GM12872 (cell line): ENCODE data around the gene GAA.

Experiments used
- CTCF ChIP-seq: IDR thresholded peaks from 3 replicates; pipeline ENCODE4 v1.5.1; 2011; ENCODE audit warnings: low read depth, mild to moderate bottlenecking, low read length, moderate library complexity; ENCODE audit not compliant: insufficient read depth

Gene GAA

GRCh38 chr17:80086081-80086480 lies 15.3 kb upstream of the GAA start:
- no peak for TF ChIP-seq CTCF

GRCh38 chr17:80086616-80087015 lies 14.8 kb upstream of the GAA start:
- TF ChIP-seq CTCF = no peak

DNA sequence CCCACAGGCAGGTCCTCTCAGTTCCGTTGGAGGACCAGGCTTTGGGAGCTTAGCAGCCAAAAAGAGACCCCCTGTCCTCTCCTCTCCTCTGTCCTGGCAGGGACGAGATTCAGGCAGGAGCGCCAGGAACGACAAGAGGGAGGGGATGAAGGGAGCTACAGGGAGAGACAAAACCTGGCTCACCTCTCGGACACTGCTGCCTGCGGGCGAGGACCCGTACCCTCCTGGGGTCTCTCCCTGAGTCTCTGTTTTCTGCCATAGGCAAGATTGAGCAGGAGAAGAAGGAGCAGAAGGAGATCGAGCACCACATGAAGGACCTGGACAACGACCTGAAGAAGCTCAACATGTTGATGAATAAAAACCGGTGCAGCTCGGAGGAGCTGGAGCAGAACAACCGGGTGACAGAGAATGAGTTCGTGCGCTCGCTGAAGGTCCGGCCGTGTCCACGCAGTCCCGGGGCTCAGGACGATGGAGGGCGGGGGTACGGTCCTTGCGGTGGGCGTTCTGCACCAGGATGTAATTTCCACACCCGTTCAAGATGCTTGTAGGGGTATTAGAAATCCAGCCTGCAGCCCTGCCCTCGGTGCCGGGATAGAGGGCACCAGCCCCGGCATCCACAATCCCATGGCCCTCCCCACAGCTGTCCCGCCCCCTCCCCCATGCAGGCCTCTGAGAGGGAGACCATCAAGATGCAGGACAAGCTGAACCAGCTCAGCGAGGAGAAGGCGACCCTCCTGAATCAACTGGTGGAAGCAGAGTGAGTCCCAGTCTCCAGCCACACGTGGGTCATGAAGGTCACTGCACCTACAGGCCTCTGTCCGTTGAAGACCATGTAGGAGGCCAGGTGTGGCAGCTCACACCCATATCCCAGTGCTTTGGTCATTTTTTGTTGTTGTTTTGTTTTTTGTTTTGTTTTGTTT lies 13.8 kb upstream of the GAA start:
- no peak for TF ChIP-seq CTCF

- TF ChIP-seq CTCF = no peak
These were observed 11.6 kb upstream of the GAA start for GRCh38 chr17:80089762-80090161.

GRCh38 chr17:80091376-80091775 lies 10.0 kb upstream of the GAA start:
- no peak for TF ChIP-seq CTCF

GRCh38 chr17:80092959-80093358 lies 8.4 kb upstream of the GAA start:
- no peak for TF ChIP-seq CTCF

- TF ChIP-seq CTCF = no peak
These were observed 6.1 kb upstream of the GAA start for GRCh38 chr17:80095038-80095843.
